HepG2 (cell line): ENCODE measurements around the gene EOLA2. TPM values are rescaled to one million over a fixed set of nuclear protein-coding genes. Genes with fewer than 3 reads are reported as not detected.

Experiments used
- ATAC-seq: fragments of 200-7000 bp; cut with Tn5 transposase; 3 replicates; pipeline ENCODE4 v1.9.1; 2020; ENCODE audit warnings: mild to moderate bottlenecking, moderate library complexity
- BruUV-seq: library from RNA; stranded (reverse); fragments of 400-500 nt; replicated peaks from 2 replicates; lab custom pipeline; 2021; lab: Mats Ljungman, UMichigan
- CTCF ChIA-PET: fragments of 300-600 bp; formaldehyde crosslinking; extraction: SDS; loops from one replicate; lab custom pipeline; 2021; ENCODE audit warnings: low total read pairs, inconsistent platforms, low intra/inter-chr PET ratio; lab: Yijun Ruan, JAX
- POLR2A ChIA-PET: fragments of 350-600 bp; sonication (Branson Sonifier 250); formaldehyde crosslinking; loops from one replicate; lab custom pipeline; 2020; ENCODE audit warnings: antibody characterized with exemption, inconsistent platforms; lab: Yijun Ruan, JAX
- DNase-seq: peaks from one replicate; pipeline ENCODE4 v3.0.0-alpha.2; 2015; ENCODE audit warnings: low spot score
- FAIRE-seq: peaks from 3 replicates; lab custom pipeline; 2011; peaks lifted over from hg19 to GRCh38; lab: Jason Lieb, UNC
- H2AFZ ChIP-seq: one replicate; pipeline ENCODE4 v1.6.1; 2011; ENCODE audit warnings: low read length, inconsistent platforms
- H3K27ac ChIP-seq: fragments of 300-600 bp; 3 replicates; pipeline ENCODE4 v1.8.0; 2011; ENCODE audit warnings: mixed run types, mild to moderate bottlenecking, mixed read lengths, low read length, inconsistent platforms; ENCODE audit not compliant: insufficient read depth; ENCODE audit errors: extremely low read length
- H3K27me3 ChIP-seq, 2 experiments: fragments of 200-600 bp in 1 of 2; 2 replicates in 1 of 2; 3 replicates in 1 of 2; pipeline versions ENCODE4 v1.6.0 to v1.8.0; 2011; ENCODE audit warnings: low read length in 2 of 2, mild to moderate bottlenecking in 2 of 2, moderate library complexity in 2 of 2, inconsistent platforms in 1 of 2; ENCODE audit not compliant: insufficient read depth in 2 of 2, control insufficient read depth in 1 of 2
- H3K36me3 ChIP-seq, 2 experiments: fragments of 200-600 bp in 1 of 2; replicated peaks in 1 of 2; 2 replicates in 1 of 2; 3 replicates in 1 of 2; pipeline versions ENCODE4 v1.5.1 to v1.8.0; 2011; ENCODE audit warnings: low read length in 2 of 2, inconsistent platforms in 1 of 2; ENCODE audit not compliant: insufficient read depth in 2 of 2, control insufficient read depth in 1 of 2
- H3K4me1 ChIP-seq: 2 replicates; pipeline ENCODE4 v1.5.1; 2012; ENCODE audit warnings: low read length, inconsistent platforms; ENCODE audit not compliant: insufficient read depth
- H3K4me2 ChIP-seq: 2 replicates; pipeline ENCODE4 v1.6.0; 2011; ENCODE audit warnings: low read depth, low read length, inconsistent platforms
- H3K4me3 ChIP-seq, 3 experiments: fragments of 200-600 bp in 1 of 3; sonication (generic), shearing (Covaris generic) in 1 of 3; replicated peaks in 1 of 3; 2 replicates each; pipeline ENCODE4 v1.5.1; 2011 to 2016; ENCODE audit warnings: low read length in 3 of 3, inconsistent platforms in 2 of 3, low read depth in 2 of 3, mild to moderate bottlenecking in 2 of 3, control low read depth in 1 of 3, mixed read lengths in 1 of 3; ENCODE audit not compliant: insufficient read depth in 1 of 3
- H3K79me2 ChIP-seq: one replicate; pipeline ENCODE4 v1.6.1; 2011; ENCODE audit warnings: low read length, inconsistent platforms; ENCODE audit not compliant: insufficient read depth
- H3K9ac ChIP-seq: 2 replicates; pipeline ENCODE4 v1.6.0; 2011; ENCODE audit warnings: mild to moderate bottlenecking, low read depth, low read length, inconsistent platforms; ENCODE audit not compliant: insufficient read depth
- H3K9me3 ChIP-seq: 2 replicates; pipeline ENCODE4 v1.5.1; 2012; ENCODE audit warnings: mild to moderate bottlenecking, low read length
- H4K20me1 ChIP-seq: 2 replicates; pipeline ENCODE4 v1.6.0; 2011; ENCODE audit warnings: inconsistent platforms, mild to moderate bottlenecking, low read length, moderate library complexity; ENCODE audit not compliant: insufficient read depth
- ARNTL ChIP-seq: sonication (generic); formaldehyde crosslinking; IDR thresholded peaks from 2 replicates; pipeline ENCODE4 v1.4.0; 2020; ENCODE audit warnings: mild to moderate bottlenecking, missing genetic modification reagents
- DNMT3B ChIP-seq: conservative IDR thresholded peaks from 2 replicates; pipeline ENCODE4 v1.6.1; 2016; ENCODE audit warnings: missing biosample characterization, control low read depth
- GRHL1 ChIP-seq: sonication (generic); formaldehyde crosslinking; conservative IDR thresholded peaks from 2 replicates; pipeline ENCODE4 v1.8.0; 2022; ENCODE audit warnings: missing genetic modification reagents
- HHEX ChIP-seq: IDR thresholded peaks from 2 replicates; pipeline ENCODE4 v1.6.1; 2016; ENCODE audit warnings: control low read depth
- KMT2A ChIP-seq: sonication (generic); formaldehyde crosslinking; IDR thresholded peaks from 2 replicates; pipeline ENCODE4 v1.4.0; 2020; ENCODE audit warnings: missing genetic modification reagents
- MAX ChIP-seq: IDR thresholded peaks from 2 replicates; pipeline ENCODE4 v1.6.1; 2012; ENCODE audit warnings: inconsistent platforms
- MAZ ChIP-seq, 2 experiments: sonication (generic) in 1 of 2; formaldehyde crosslinking in 1 of 2; IDR thresholded peaks; 2 replicates each; pipeline versions ENCODE4 v1.5.0 to v1.6.1; 2012 to 2020; ENCODE audit warnings: low read depth in 2 of 2, mild to moderate bottlenecking in 2 of 2, borderline replicate concordance in 1 of 2, improper control_type of control experiment in 1 of 2, low read length in 1 of 2, missing genetic modification reagents in 1 of 2, moderate library complexity in 1 of 2
- NR2F2 ChIP-seq: IDR thresholded peaks from 2 replicates; pipeline ENCODE4 v1.6.1; 2012; ENCODE audit warnings: low read depth, inconsistent platforms, borderline replicate concordance
- PBX3 ChIP-seq: sonication (generic); formaldehyde crosslinking; IDR thresholded peaks from 2 replicates; pipeline ENCODE4 v1.8.1; 2023; ENCODE audit warnings: missing genetic modification reagents, inconsistent platforms, borderline replicate concordance
- ZBTB20 ChIP-seq: sonication (generic); formaldehyde crosslinking; IDR thresholded peaks from 2 replicates; pipeline ENCODE4 v1.8.1; 2023; ENCODE audit warnings: missing genetic modification reagents, low read depth, mild to moderate bottlenecking, borderline replicate concordance
- ZFP90 ChIP-seq: sonication (generic); formaldehyde crosslinking; IDR thresholded peaks from 2 replicates; pipeline ENCODE4 v1.8.0; 2022; ENCODE audit warnings: missing genetic modification reagents, mild to moderate bottlenecking, inconsistent platforms, borderline replicate concordance
- ZNF563 ChIP-seq: sonication (generic); formaldehyde crosslinking; IDR thresholded peaks from 2 replicates; pipeline ENCODE4 v1.8.0; 2022; ENCODE audit warnings: mild to moderate bottlenecking, moderate library complexity, missing genetic modification reagents
- ZNF724P ChIP-seq: sonication (generic); formaldehyde crosslinking; IDR thresholded peaks from 2 replicates; pipeline ENCODE4 v1.8.0; 2022; ENCODE audit warnings: missing genetic modification reagents, borderline replicate concordance
- whole genome bisulfite sequencing: methylation state at CpG from one replicate; pipeline ENCODE4 v1.1.6; 2017; ENCODE audit warnings: low lambda C conversion rate; 5-methylcytosine and 5-hydroxymethylcytosine counted together
- in situ Hi-C: cut with HindIII; loops from 2 replicates; pipeline ENCODE4 v1.10.0; 2017; ENCODE audit warnings: low pct_unique_long_range_greater_than_20kb; ENCODE audit not compliant: extremely low pct_ligation_motif_present
- intact Hi-C: fragments of 100-400 bp; cut with micrococcal nuclease; formaldehyde crosslinking; loops from one replicate; pipeline ENCODE4 v1.10.0; 2022; ENCODE audit not compliant: unreplicated experiment
- polyA plus RNA-seq, 8 experiments: library from polyadenylated mRNA; depleted of rRNA in 3 of 8; stranded (reverse) in 7 of 8; unstranded in 1 of 8; fragments of >200 nt; fragmentation: Illumina TruSeq in 4 of 8; extraction: Trizol in 4 of 8; gene quantifications; 2 replicates each; pipeline versions ENCODE4 v1.2.1 to v1.2.3, GENCODE V29; 2011 to 2016; ENCODE audit warnings: low read depth in 4 of 8, missing spikeins in 1 of 8, mixed read lengths in 1 of 8; ENCODE audit not compliant: insufficient read depth in 1 of 8
- total RNA-seq, 5 experiments: library from RNA; depleted of rRNA; stranded (reverse); fragments of >200 nt; fragmentation: Illumina TruSeq; extraction: Trizol; gene quantifications; 2 replicates each; pipeline ENCODE4 v1.2.3, GENCODE V29; 2016; ENCODE audit warnings: low read depth in 1 of 5

The EOLA2 gene
- total and polyA plus RNA-seq, 2 of the 13 experiments (the other 11 are each of a cell fraction or from before 2014, with no cell fraction given), result 20.4 to 22.0 TPM

GRCh38 chrX:149916745-149917392 lies 21.4 kb downstream of the EOLA2 start:
- H3K27ac ChIP-seq, result no peak overlapping the region
- H4K20me1 ChIP-seq, result no peaks in the 10 kb centered on the region
- H3K27me3 ChIP-seq, result no peaks in the 10 kb centered on the region
- CTCF ChIA-PET, result no interaction called here
- no TSS peak for BruUV-seq
- H3K9me3 ChIP-seq, result no peaks in the 10 kb centered on the region
- ATAC-seq, result no peak
- H3K36me3 ChIP-seq, result no peaks in the 10 kb centered on the region
- intact Hi-C loops, result no loop called here
- DNase-seq, result no peak
- no peaks in the 10 kb centered on the region for H3K4me1 ChIP-seq
- no peak overlapping the region for H3K4me2 ChIP-seq
- no peak overlapping the region for H3K9ac ChIP-seq
- H3K79me2 ChIP-seq, result no peaks in the 10 kb centered on the region
- TF ChIP-seq ZFP90 (CRISPR knock-in tag) (no peak), GRHL1 (no peak), ZBTB20 (CRISPR knock-in tag) (no peak), KMT2A (CRISPR knock-in tag) (no peak), MAZ (IDR thresholded peaks at IDR 0.05; ENCODE audit: borderline replicate concordance, low read depth, low read length) (no peak), MAZ (CRISPR knock-in tag; IDR thresholded peaks at IDR 0.05; ENCODE audit: low read depth) (no peak), NR2F2 (no peak), DNMT3B (CRISPR knock-in tag) (no peak), ZNF563 (CRISPR knock-in tag) (no peak), HHEX (CRISPR knock-in tag) (no peak), ARNTL (no peak), PBX3 (CRISPR knock-in tag) (no peak), ZNF724P (CRISPR knock-in tag) (no peak), MAX (no peak)
- in situ Hi-C loops, result no loop called here
- POLR2A ChIA-PET, result no interaction called here
- no peak overlapping the region for H2AFZ ChIP-seq
- H3K4me3 ChIP-seq, result no peak overlapping the region
- no peak for FAIRE-seq
- WGBS, result 75% methylated on average over 2 of the region's 3 CpGs
